ENCODE results near the gene PSENEN. TPM values are rescaled to one million over a fixed set of nuclear protein-coding genes. Genes with fewer than 3 reads are reported as not detected.

The PSENEN gene
- total and polyA plus RNA-seq, 9 of the 15 experiments (the other 6 are each of a cell fraction or from before 2014, with no cell fraction given) = 34.5 to 299 (median 61.1) TPM

DNA sequence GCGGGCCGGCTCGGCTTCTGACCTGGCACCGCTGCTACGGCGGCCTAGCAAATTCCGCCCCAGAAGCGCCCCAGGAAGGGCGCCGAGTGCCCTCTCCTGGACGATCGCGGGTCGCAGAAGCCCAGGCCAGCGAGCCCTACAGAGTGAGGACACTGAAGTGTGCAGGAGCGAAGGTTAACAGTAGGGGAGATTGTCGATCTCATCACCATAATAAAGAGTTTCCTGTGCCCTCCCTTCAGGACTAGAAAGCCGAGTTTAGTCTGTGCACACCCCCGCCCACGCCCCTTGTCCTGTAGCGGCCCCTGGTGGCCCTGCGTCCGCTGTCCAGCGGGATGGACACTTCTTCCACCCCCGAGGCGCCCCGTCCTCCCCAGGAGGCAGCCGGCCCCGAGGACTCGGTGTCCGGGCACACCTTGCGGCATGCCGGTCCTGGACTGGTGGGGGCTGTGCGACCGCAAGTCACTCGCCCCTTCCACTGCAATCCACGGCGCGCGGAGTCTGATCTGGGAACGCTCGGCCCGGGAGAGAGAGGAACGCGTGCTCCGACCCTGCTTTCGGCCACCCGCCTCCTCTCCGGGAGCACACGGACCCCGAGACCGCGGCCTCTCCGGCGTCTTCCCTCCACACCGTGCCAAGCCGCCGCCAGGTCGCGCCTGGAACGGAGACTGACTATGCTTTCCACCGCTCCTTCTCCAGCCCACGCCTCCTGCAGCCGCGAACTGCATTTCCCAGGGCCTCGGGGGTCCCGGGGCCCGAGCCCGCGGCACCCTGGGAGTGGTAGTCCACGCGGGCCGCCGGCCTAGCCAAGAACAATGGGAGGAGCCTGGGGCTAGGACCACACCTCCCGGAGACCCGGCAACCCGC, 28.4 kb upstream of the PSENEN start (continued):
- TF ChIP-seq, protein P1, sequence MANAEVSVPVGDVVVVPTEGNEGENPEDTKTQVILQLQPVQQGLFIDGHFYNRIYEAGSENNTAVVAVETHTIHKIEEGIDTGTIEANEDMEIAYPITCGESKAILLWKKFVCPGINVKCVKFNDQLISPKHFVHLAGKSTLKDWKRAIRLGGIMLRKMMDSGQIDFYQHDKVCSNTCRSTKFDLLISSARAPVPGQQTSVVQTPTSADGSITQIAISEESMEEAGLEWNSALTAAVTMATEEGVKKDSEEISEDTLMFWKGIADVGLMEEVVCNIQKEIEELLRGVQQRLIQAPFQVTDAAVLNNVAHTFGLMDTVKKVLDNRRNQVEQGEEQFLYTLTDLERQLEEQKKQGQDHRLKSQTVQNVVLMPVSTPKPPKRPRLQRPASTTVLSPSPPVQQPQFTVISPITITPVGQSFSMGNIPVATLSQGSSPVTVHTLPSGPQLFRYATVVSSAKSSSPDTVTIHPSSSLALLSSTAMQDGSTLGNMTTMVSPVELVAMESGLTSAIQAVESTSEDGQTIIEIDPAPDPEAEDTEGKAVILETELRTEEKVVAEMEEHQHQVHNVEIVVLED (CRISPR knock-in tag; IDR thresholded peaks at IDR 0.05) = peak; percentile 56
- 0 out of 2 replicates have a peak, but pooled peaks have one; percentile 22 for TF ChIP-seq MYNN (IDR thresholded peaks at IDR 0.05)
- no peak for TF ChIP-seq MYNN (CRISPR knock-in tag; IDR thresholded peaks at IDR 0.05)
- TF ChIP-seq, protein P2, sequence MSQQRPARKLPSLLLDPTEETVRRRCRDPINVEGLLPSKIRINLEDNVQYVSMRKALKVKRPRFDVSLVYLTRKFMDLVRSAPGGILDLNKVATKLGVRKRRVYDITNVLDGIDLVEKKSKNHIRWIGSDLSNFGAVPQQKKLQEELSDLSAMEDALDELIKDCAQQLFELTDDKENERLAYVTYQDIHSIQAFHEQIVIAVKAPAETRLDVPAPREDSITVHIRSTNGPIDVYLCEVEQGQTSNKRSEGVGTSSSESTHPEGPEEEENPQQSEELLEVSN (IDR thresholded peaks at IDR 0.05; ENCODE audit: borderline replicate concordance in 1 of 2, extremely low read depth in 1 of 2, insufficient read depth in 1 of 2, insufficient read length in 1 of 2, low read depth in 1 of 2, low read length in 1 of 2, poor library complexity in 1 of 2, severe bottlenecking in 1 of 2) = peak in 1 of 2 experiments; percentile 3
- peak; percentile 66 for TF ChIP-seq U2AF1 (optimal IDR thresholded peaks at IDR 0.05; ENCODE audit: low read depth, low read length)
- TF ChIP-seq ZNF184 (CRISPR knock-in tag; IDR thresholded peaks at IDR 0.05) = no peak
- no peak for TF ChIP-seq BCL6 (CRISPR knock-in tag; IDR thresholded peaks at IDR 0.05)
- TF ChIP-seq SP2 (IDR thresholded peaks at IDR 0.05; ENCODE audit: extremely low read depth, low read depth, low read length, poor library complexity, severe bottlenecking) = no peak
- TF ChIP-seq BRD9 (IDR thresholded peaks at IDR 0.05; ENCODE audit: low read depth, partially characterized antibody) = peak; percentile 36
- TF ChIP-seq KLF16 (IDR thresholded peaks at IDR 0.05) = peak; percentile 80
- no peak for TF ChIP-seq PHB (CRISPR knock-in tag; IDR thresholded peaks at IDR 0.05)
- no peak for TF ChIP-seq FOXJ3 (CRISPR knock-in tag; IDR thresholded peaks at IDR 0.05)
- no peak for TF ChIP-seq ZKSCAN3 (CRISPR knock-in tag; IDR thresholded peaks at IDR 0.05)
- TF ChIP-seq RBM17 (IDR thresholded peaks at IDR 0.05; ENCODE audit: borderline replicate concordance, low read depth, low read length) = no peak
- TF ChIP-seq ARID1B (IDR thresholded peaks at IDR 0.05) = 0 out of 2 replicates have a peak, but pooled peaks have one; percentile 36
- TF ChIP-seq, protein P3, sequence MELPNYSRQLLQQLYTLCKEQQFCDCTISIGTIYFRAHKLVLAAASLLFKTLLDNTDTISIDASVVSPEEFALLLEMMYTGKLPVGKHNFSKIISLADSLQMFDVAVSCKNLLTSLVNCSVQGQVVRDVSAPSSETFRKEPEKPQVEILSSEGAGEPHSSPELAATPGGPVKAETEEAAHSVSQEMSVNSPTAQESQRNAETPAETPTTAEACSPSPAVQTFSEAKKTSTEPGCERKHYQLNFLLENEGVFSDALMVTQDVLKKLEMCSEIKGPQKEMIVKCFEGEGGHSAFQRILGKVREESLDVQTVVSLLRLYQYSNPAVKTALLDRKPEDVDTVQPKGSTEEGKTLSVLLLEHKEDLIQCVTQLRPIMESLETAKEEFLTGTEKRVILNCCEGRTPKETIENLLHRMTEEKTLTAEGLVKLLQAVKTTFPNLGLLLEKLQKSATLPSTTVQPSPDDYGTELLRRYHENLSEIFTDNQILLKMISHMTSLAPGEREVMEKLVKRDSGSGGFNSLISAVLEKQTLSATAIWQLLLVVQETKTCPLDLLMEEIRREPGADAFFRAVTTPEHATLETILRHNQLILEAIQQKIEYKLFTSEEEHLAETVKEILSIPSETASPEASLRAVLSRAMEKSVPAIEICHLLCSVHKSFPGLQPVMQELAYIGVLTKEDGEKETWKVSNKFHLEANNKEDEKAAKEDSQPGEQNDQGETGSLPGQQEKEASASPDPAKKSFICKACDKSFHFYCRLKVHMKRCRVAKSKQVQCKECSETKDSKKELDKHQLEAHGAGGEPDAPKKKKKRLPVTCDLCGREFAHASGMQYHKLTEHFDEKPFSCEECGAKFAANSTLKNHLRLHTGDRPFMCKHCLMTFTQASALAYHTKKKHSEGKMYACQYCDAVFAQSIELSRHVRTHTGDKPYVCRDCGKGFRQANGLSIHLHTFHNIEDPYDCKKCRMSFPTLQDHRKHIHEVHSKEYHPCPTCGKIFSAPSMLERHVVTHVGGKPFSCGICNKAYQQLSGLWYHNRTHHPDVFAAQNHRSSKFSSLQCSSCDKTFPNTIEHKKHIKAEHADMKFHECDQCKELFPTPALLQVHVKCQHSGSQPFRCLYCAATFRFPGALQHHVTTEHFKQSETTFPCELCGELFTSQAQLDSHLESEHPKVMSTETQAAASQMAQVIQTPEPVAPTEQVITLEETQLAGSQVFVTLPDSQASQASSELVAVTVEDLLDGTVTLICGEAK (IDR thresholded peaks at IDR 0.05) = peak; percentile 85
- TF ChIP-seq, protein P3 (CRISPR knock-in tag; IDR thresholded peaks at IDR 0.05) = no peak
